Neuronal stem cell (in vitro differentiated cells): ENCODE measurements around the gene GRM1.

Source experiments
- DNase-seq: peaks from one replicate; pipeline ENCODE4 v3.0.0-alpha.2; 2013; ENCODE audit warnings: low spot score
- H2AFZ ChIP-seq: one replicate; pipeline ENCODE4 v1.6.1; 2013; ENCODE audit warnings: mild to moderate bottlenecking, low read length, inconsistent platforms
- H2AK5ac ChIP-seq: 2 replicates; pipeline ENCODE4 v1.6.1; 2013; ENCODE audit warnings: low read depth, mild to moderate bottlenecking, inconsistent platforms, low read length, moderate library complexity, mixed read lengths
- H2BK120ac ChIP-seq: 2 replicates; pipeline ENCODE4 v1.6.1; 2013; ENCODE audit warnings: low read depth, mild to moderate bottlenecking, inconsistent platforms, low read length, moderate library complexity, mixed read lengths
- H2BK12ac ChIP-seq: one replicate; pipeline ENCODE4 v1.6.1; 2013; ENCODE audit warnings: low read length, inconsistent platforms
- H2BK15ac ChIP-seq: 2 replicates; pipeline ENCODE4 v1.6.1; 2013; ENCODE audit warnings: mild to moderate bottlenecking, low read length, inconsistent platforms, mixed read lengths
- H2BK5ac ChIP-seq: one replicate; pipeline ENCODE4 v1.6.1; 2013; ENCODE audit warnings: inconsistent platforms, mild to moderate bottlenecking, low read length, moderate library complexity
- H3K14ac ChIP-seq: one replicate; pipeline ENCODE4 v1.6.1; 2013; ENCODE audit warnings: low read length, inconsistent platforms
- H3K18ac ChIP-seq: 2 replicates; pipeline ENCODE4 v1.6.1; 2013; ENCODE audit warnings: low read length, inconsistent platforms
- H3K23ac ChIP-seq: 2 replicates; pipeline ENCODE4 v1.6.1; 2013; ENCODE audit warnings: low read depth, mild to moderate bottlenecking, mixed read lengths, low read length, inconsistent platforms; ENCODE audit not compliant: poor library complexity
- H3K27ac ChIP-seq: replicated peaks from 3 replicates; pipeline ENCODE4 v1.5.1; 2013; ENCODE audit warnings: low read length, inconsistent platforms
- H3K27me3 ChIP-seq, 3 experiments: 2 replicates each; pipeline ENCODE4 v1.6.1; 2013; ENCODE audit warnings: low read length in 3 of 3, mild to moderate bottlenecking in 2 of 3, inconsistent platforms in 1 of 3, low read depth in 1 of 3, mixed read lengths in 1 of 3, moderate library complexity in 1 of 3; ENCODE audit not compliant: control insufficient read depth in 3 of 3, insufficient read depth in 3 of 3
- H3K36me3 ChIP-seq, 2 donors: replicated peaks in 1 of 2; 2 replicates each; pipeline ENCODE4 v1.6.1; 2013; ENCODE audit warnings: low read length in 2 of 2; ENCODE audit not compliant: control insufficient read depth in 2 of 2, insufficient read depth in 2 of 2
- H3K4ac ChIP-seq: 2 replicates; pipeline ENCODE4 v1.6.1; 2013; ENCODE audit warnings: inconsistent platforms, mild to moderate bottlenecking, low read length, moderate library complexity
- H3K4me1 ChIP-seq, 2 donors: 1 replicate in 1 of 2; 2 replicates in 1 of 2; pipeline ENCODE4 v1.6.1; 2013; ENCODE audit warnings: low read length in 2 of 2, low read depth in 1 of 2; ENCODE audit not compliant: control insufficient read depth in 2 of 2, insufficient read depth in 1 of 2
- H3K4me2 ChIP-seq: one replicate; pipeline ENCODE4 v1.6.1; 2013; ENCODE audit warnings: mild to moderate bottlenecking, low read length, inconsistent platforms; ENCODE audit not compliant: insufficient read depth, poor library complexity, severe bottlenecking
- H3K4me3 ChIP-seq, 2 donors: 2 replicates each; pipeline ENCODE4 v1.5.1; 2013; ENCODE audit warnings: low read length in 2 of 2, mild to moderate bottlenecking in 2 of 2, inconsistent platforms in 1 of 2, moderate library complexity in 1 of 2
- H3K79me1 ChIP-seq: one replicate; pipeline ENCODE4 v1.6.1; 2013; ENCODE audit warnings: low read depth, mild to moderate bottlenecking, inconsistent platforms, low read length, moderate library complexity
- H3K9ac ChIP-seq: one replicate; pipeline ENCODE4 v1.6.1; 2013; ENCODE audit warnings: mild to moderate bottlenecking, low read depth, low read length, inconsistent platforms; ENCODE audit not compliant: poor library complexity
- H3K9me3 ChIP-seq, 2 donors: replicated peaks in 1 of 2; 2 replicates each; pipeline versions ENCODE3 to v1.6.1; 2013; ENCODE audit warnings: low read length in 2 of 2, mild to moderate bottlenecking in 2 of 2, inconsistent platforms in 1 of 2, low read depth in 1 of 2, mixed read lengths in 1 of 2, moderate library complexity in 1 of 2; ENCODE audit not compliant: control insufficient read depth in 2 of 2, insufficient read depth in 1 of 2
- H4K8ac ChIP-seq: one replicate; pipeline ENCODE4 v1.6.1; 2013; ENCODE audit warnings: low read depth, mild to moderate bottlenecking, inconsistent platforms, low read length, moderate library complexity
- H4K91ac ChIP-seq: one replicate; pipeline ENCODE4 v1.6.1; 2013; ENCODE audit warnings: low read length, low read depth, mild to moderate bottlenecking, inconsistent platforms; ENCODE audit not compliant: poor library complexity
- whole genome bisulfite sequencing, 2 donors: extraction: QIAGEN DNeasy Blood & Tissue Kit; methylation state at CpG; one replicate each; pipeline ENCODE4 v1.1.7; 2013; ENCODE audit warnings: missing lambda C conversion rate in 2 of 2, mixed read lengths in 1 of 2; ENCODE audit not compliant: insufficient read length in 2 of 2, insufficient replicate concordance in 1 of 2; ENCODE audit errors: extremely low coverage in 2 of 2; 5-methylcytosine and 5-hydroxymethylcytosine counted together

The GRM1 gene

GRCh38 chr6:146183831-146184230 is 155.0 kb downstream of the GRM1 start:
- Histone ChIP-seq H4K8ac (no peak overlapping the region), H3K27ac (no peak overlapping the region), H3K18ac (no peak overlapping the region), H2AK5ac (no peak overlapping the region), H2BK12ac (no peak overlapping the region), H2BK120ac (no peak overlapping the region), H3K79me1 (no peaks in the 10 kb centered on the region), H3K9ac (no peak overlapping the region), H3K9me3 (no peaks in the 10 kb centered on the region), H3K27me3 (no peaks in the 10 kb centered on the region), H3K4me1 (no peaks in the 10 kb centered on the region), H3K4ac (no peak overlapping the region), H2BK15ac (no peak overlapping the region), H2AFZ (peak overlapping the region; percentile 8), H3K4me2 (no peak overlapping the region), H2BK5ac (no peak overlapping the region), H3K23ac (no peak overlapping the region), H3K14ac (no peak overlapping the region), H4K91ac (no peak overlapping the region), H3K36me3 (no peaks in the 10 kb centered on the region), H3K4me3 (no peak overlapping the region)
- WGBS, 2 donors = no CpG with 5 or more reads among the region's 1 CpG
- no peak for DNase-seq

- no peak overlapping the region for H4K91ac ChIP-seq
- no peak overlapping the region for H2AK5ac ChIP-seq
- H2AFZ ChIP-seq = no peak overlapping the region
- H3K4ac ChIP-seq = no peak overlapping the region
- H2BK120ac ChIP-seq = no peak overlapping the region
- no peak overlapping the region for H3K4me3 ChIP-seq
- no peaks in the 10 kb centered on the region for H3K79me1 ChIP-seq
- no peak overlapping the region for H3K18ac ChIP-seq
- no CpG with 5 or more reads among the region's 1 CpG for WGBS, 2 donors
- H3K27ac ChIP-seq = no peak overlapping the region
- no peak overlapping the region for H3K4me2 ChIP-seq
- H2BK12ac ChIP-seq = no peak overlapping the region
- DNase-seq = no peak
- H3K36me3 ChIP-seq = no peaks in the 10 kb centered on the region
- H3K4me1 ChIP-seq = no peaks in the 10 kb centered on the region
- no peaks in the 10 kb centered on the region for H3K27me3 ChIP-seq
- H2BK5ac ChIP-seq = no peak overlapping the region
- no peak overlapping the region for H2BK15ac ChIP-seq
- H3K14ac ChIP-seq = no peak overlapping the region
- H3K23ac ChIP-seq = no peak overlapping the region
- no peak overlapping the region for H4K8ac ChIP-seq
- H3K9me3 ChIP-seq = no peaks in the 10 kb centered on the region
- no peak overlapping the region for H3K9ac ChIP-seq
Measured at GRCh38 chr6:146184701-146185100, 155.8 kb downstream of the GRM1 start.

- Histone ChIP-seq H3K23ac (no peak overlapping the region), H3K27ac (no peak overlapping the region), H4K8ac (no peak overlapping the region), H3K14ac (no peak overlapping the region), H2BK15ac (no peak overlapping the region), H2BK12ac (no peak overlapping the region), H2AK5ac (no peak overlapping the region), H4K91ac (no peak overlapping the region), H3K9ac (no peak overlapping the region), H2BK120ac (no peak overlapping the region), H2BK5ac (no peak overlapping the region), H3K4me1 (peaks cover 0 to 15% of the 10 kb centered on the region in 2 donors), H3K36me3 (no peaks in the 10 kb centered on the region), H3K4me2 (no peak overlapping the region), H3K79me1 (no peaks in the 10 kb centered on the region), H3K4ac (no peak overlapping the region), H3K18ac (no peak overlapping the region), H3K4me3 (no peak overlapping the region), H3K27me3 (no peaks in the 10 kb centered on the region), H2AFZ (no peak overlapping the region), H3K9me3 (no peaks in the 10 kb centered on the region)
- no CpG with 5 or more reads among the region's 3 CpGs for WGBS, 2 donors
- no peak for DNase-seq
Measured at GRCh38 chr6:146189131-146189530, 160.3 kb downstream of the GRM1 start.

GRCh38 chr6:146190581-146190980 is 161.7 kb downstream of the GRM1 start:
- Histone ChIP-seq H2BK120ac (no peak overlapping the region), H3K14ac (no peak overlapping the region), H4K91ac (no peak overlapping the region), H3K18ac (no peak overlapping the region), H3K4me3 (no peak overlapping the region), H3K4me2 (no peak overlapping the region), H3K27me3 (no peaks in the 10 kb centered on the region), H4K8ac (no peak overlapping the region), H3K9me3 (no peaks in the 10 kb centered on the region), H3K36me3 (no peaks in the 10 kb centered on the region), H3K23ac (no peak overlapping the region), H2BK5ac (no peak overlapping the region), H3K27ac (no peak overlapping the region), H2AFZ (no peak overlapping the region), H2BK15ac (no peak overlapping the region), H3K4me1 (peaks cover 2 to 15% of the 10 kb centered on the region in 2 donors), H2BK12ac (no peak overlapping the region), H2AK5ac (no peak overlapping the region), H3K79me1 (no peaks in the 10 kb centered on the region), H3K9ac (no peak overlapping the region), H3K4ac (no peak overlapping the region)
- no peak for DNase-seq
- WGBS, 2 donors = no CpG with 5 or more reads among the region's 2 CpGs
